Measurements from ENCODE around the gene ANKRD63.

Gene ANKRD63

GRCh38 chr15:40244961-40245523, 37.8 kb downstream of the ANKRD63 start:
- peaks cover 2% of the 10 kb centered on the region; the same call in 1 of the 2 replicates for H3K27me3 ChIP-seq (ENCODE audit: insufficient read depth, low read length)
- no peak overlapping the region for H3K27ac ChIP-seq (ENCODE audit: low read length)
- H3K4me3 ChIP-seq (ENCODE audit: low read length) = no peak overlapping the region
- H3K4me1 ChIP-seq (ENCODE audit: insufficient read depth, low read length) = 0 out of 2 replicates have a peak, but pooled peaks cover 4% of the 10 kb centered on the region
- H3K9ac ChIP-seq (ENCODE audit: low read depth, low read length) = no peak overlapping the region
- no peaks in the 10 kb centered on the region for H3K36me3 ChIP-seq (ENCODE audit: insufficient read depth, low read depth, low read length)
- no peaks in the 10 kb centered on the region for H3K9me3 ChIP-seq (ENCODE audit: insufficient read depth, low read depth, low read length)

GRCh38 chr15:40243126-40243810, 39.6 kb downstream of the ANKRD63 start:
- H3K9me3 ChIP-seq (ENCODE audit: insufficient read depth, low read depth, low read length) = no peaks in the 10 kb centered on the region
- no peaks in the 10 kb centered on the region for H3K36me3 ChIP-seq (ENCODE audit: insufficient read depth, low read depth, low read length)
- no peak overlapping the region for H3K9ac ChIP-seq (ENCODE audit: low read depth, low read length)
- H3K4me1 ChIP-seq (ENCODE audit: insufficient read depth, low read length) = peaks cover 11% of the 10 kb centered on the region; the same call in 1 of the 2 replicates
- no peak overlapping the region for H3K27ac ChIP-seq (ENCODE audit: low read length)
- no peak overlapping the region for H3K4me3 ChIP-seq (ENCODE audit: low read length)
- peaks cover 5% of the 10 kb centered on the region for H3K27me3 ChIP-seq (ENCODE audit: insufficient read depth, low read length)

- no peaks in the 10 kb centered on the region for H3K36me3 ChIP-seq (ENCODE audit: insufficient read depth, low read depth, low read length)
- no peak overlapping the region for H3K4me3 ChIP-seq (ENCODE audit: low read length)
- peaks cover 11% of the 10 kb centered on the region; the same call in 1 of the 2 replicates for H3K4me1 ChIP-seq (ENCODE audit: insufficient read depth, low read length)
- H3K27ac ChIP-seq (ENCODE audit: low read length) = no peak overlapping the region
- no peak overlapping the region for H3K9ac ChIP-seq (ENCODE audit: low read depth, low read length)
- peaks cover 12% of the 10 kb centered on the region for H3K27me3 ChIP-seq (ENCODE audit: insufficient read depth, low read length)
- H3K9me3 ChIP-seq (ENCODE audit: insufficient read depth, low read depth, low read length) = no peaks in the 10 kb centered on the region
Observed at GRCh38 chr15:40242601-40243000, 40.3 kb downstream of the ANKRD63 start.

- Histone ChIP-seq H3K9ac (ENCODE audit: low read depth, low read length) (no peak overlapping the region), H3K4me1 (ENCODE audit: insufficient read depth, low read length) (peaks cover 11% of the 10 kb centered on the region; the same call in 1 of the 2 replicates), H3K27me3 (ENCODE audit: insufficient read depth, low read length) (peaks cover 16% of the 10 kb centered on the region), H3K27ac (ENCODE audit: low read length) (no peak overlapping the region), H3K36me3 (ENCODE audit: insufficient read depth, low read depth, low read length) (no peaks in the 10 kb centered on the region), H3K9me3 (ENCODE audit: insufficient read depth, low read depth, low read length) (no peaks in the 10 kb centered on the region), H3K4me3 (ENCODE audit: low read length) (no peak overlapping the region)
Observed at GRCh38 chr15:40242213-40242599, 40.7 kb downstream of the ANKRD63 start.

- peaks cover 11% of the 10 kb centered on the region; the same call in 1 of the 2 replicates for H3K4me1 ChIP-seq (ENCODE audit: insufficient read depth, low read length)
- no peaks in the 10 kb centered on the region for H3K36me3 ChIP-seq (ENCODE audit: insufficient read depth, low read depth, low read length)
- no peak overlapping the region for H3K9ac ChIP-seq (ENCODE audit: low read depth, low read length)
- no peaks in the 10 kb centered on the region for H3K9me3 ChIP-seq (ENCODE audit: insufficient read depth, low read depth, low read length)
- H3K27ac ChIP-seq (ENCODE audit: low read length) = no peak overlapping the region
- H3K27me3 ChIP-seq (ENCODE audit: insufficient read depth, low read length) = peaks cover 17% of the 10 kb centered on the region
- no peak overlapping the region for H3K4me3 ChIP-seq (ENCODE audit: low read length)
Observed at GRCh38 chr15:40241269-40242212, 41.3 kb downstream of the ANKRD63 start.

GRCh38 chr15:40240619-40241221, 42.1 kb downstream of the ANKRD63 start:
- Histone ChIP-seq H3K27ac (ENCODE audit: low read length) (no peak overlapping the region), H3K9ac (ENCODE audit: low read depth, low read length) (no peak overlapping the region), H3K27me3 (ENCODE audit: insufficient read depth, low read length) (peaks cover 17% of the 10 kb centered on the region), H3K36me3 (ENCODE audit: insufficient read depth, low read depth, low read length) (no peaks in the 10 kb centered on the region), H3K9me3 (ENCODE audit: insufficient read depth, low read depth, low read length) (no peaks in the 10 kb centered on the region), H3K4me1 (ENCODE audit: insufficient read depth, low read length) (peaks cover 11% of the 10 kb centered on the region; the same call in 1 of the 2 replicates), H3K4me3 (ENCODE audit: low read length) (no peak overlapping the region)

- Histone ChIP-seq H3K9ac (ENCODE audit: low read depth, low read length) (peak overlapping the region; percentile 65; the same call in 1 of the 2 replicates), H3K4me1 (ENCODE audit: insufficient read depth, low read length) (peaks cover 9% of the 10 kb centered on the region; the same call in 1 of the 2 replicates), H3K27ac (ENCODE audit: low read length) (no peak overlapping the region), H3K27me3 (ENCODE audit: insufficient read depth, low read length) (peaks cover 17% of the 10 kb centered on the region), H3K4me3 (ENCODE audit: low read length) (peak overlapping the region; percentile 63; the same call in 1 of the 2 replicates), H3K36me3 (ENCODE audit: insufficient read depth, low read depth, low read length) (no peaks in the 10 kb centered on the region), H3K9me3 (ENCODE audit: insufficient read depth, low read depth, low read length) (no peaks in the 10 kb centered on the region)
Observed at GRCh38 chr15:40239693-40240618, 42.9 kb downstream of the ANKRD63 start.

GRCh38 chr15:40239404-40239692, 43.5 kb downstream of the ANKRD63 start:
- H3K9ac ChIP-seq (ENCODE audit: low read depth, low read length) = peak overlapping the region; percentile 65; the same call in 1 of the 2 replicates
- peaks cover 17% of the 10 kb centered on the region for H3K27me3 ChIP-seq (ENCODE audit: insufficient read depth, low read length)
- H3K4me3 ChIP-seq (ENCODE audit: low read length) = peak overlapping the region; percentile 63; the same call in 1 of the 2 replicates
- peaks cover 7% of the 10 kb centered on the region; the same call in 1 of the 2 replicates for H3K4me1 ChIP-seq (ENCODE audit: insufficient read depth, low read length)
- no peaks in the 10 kb centered on the region for H3K36me3 ChIP-seq (ENCODE audit: insufficient read depth, low read depth, low read length)
- no peaks in the 10 kb centered on the region for H3K9me3 ChIP-seq (ENCODE audit: insufficient read depth, low read depth, low read length)
- H3K27ac ChIP-seq (ENCODE audit: low read length) = no peak overlapping the region

GRCh38 chr15:40238532-40239403, 44.1 kb downstream of the ANKRD63 start, which contains the start of gene PAK6:
PAK6 (plus strand) TSS chr15:40239063; CDS start chr15:40264786, 25,723 bp downstream.
- Histone ChIP-seq H3K9ac (ENCODE audit: low read depth, low read length) (peak within 1 kb of the TSS; percentile 65; the same call in 1 of the 2 replicates), H3K36me3 (ENCODE audit: insufficient read depth, low read depth, low read length) (no peaks in the 10 kb centered on the region), H3K4me1 (ENCODE audit: insufficient read depth, low read length) (peaks cover 7% of the 10 kb centered on the region; the same call in 1 of the 2 replicates), H3K4me3 (ENCODE audit: low read length) (peak within 1 kb of the TSS; percentile 63), H3K27ac (ENCODE audit: low read length) (no peak within 1 kb of the TSS), H3K9me3 (ENCODE audit: insufficient read depth, low read depth, low read length) (no peaks in the 10 kb centered on the region), H3K27me3 (ENCODE audit: insufficient read depth, low read length) (peaks cover 17% of the 10 kb centered on the region)

All from iPS-20b (cell line).